Measurements from ENCODE around the gene FANCI. TPM values are rescaled to one million over a fixed set of nuclear protein-coding genes. Genes with fewer than 3 reads are reported as not detected.

The FANCI gene
- total RNA-seq, 1 donor from 2014 or later, result 28.6 TPM

DNA sequence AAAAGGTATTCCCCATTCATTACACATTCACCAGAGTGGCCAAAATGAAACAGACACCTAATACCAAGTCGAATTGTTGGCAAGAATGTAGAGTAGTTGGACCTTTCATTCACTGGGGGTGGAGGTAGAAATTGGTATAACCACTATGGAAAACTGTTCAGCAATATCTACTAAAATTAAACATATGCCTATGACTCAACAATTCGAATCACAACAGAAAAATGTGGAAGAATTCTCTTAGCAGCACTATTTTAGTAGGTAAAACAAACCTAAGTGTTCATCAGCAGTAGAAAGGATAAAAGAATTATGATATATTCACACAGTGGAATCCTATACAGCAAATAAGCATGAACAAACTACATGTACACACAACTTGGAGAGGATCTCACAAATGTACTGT lies 60.2 kb downstream of the FANCI start:
- no peak overlapping the region for H3K4me3 Mint-ChIP-seq (ENCODE audit: unreplicated experiment)
- H3K36me3 Mint-ChIP-seq (ENCODE audit: low read depth, unreplicated experiment), result peaks cover 12% of the 10 kb centered on the region
- DNase-seq (ENCODE audit: low spot score), result no peak
- no peaks in the 10 kb centered on the region for H3K27me3 Mint-ChIP-seq (ENCODE audit: unreplicated experiment)
- no peak overlapping the region for H3K27ac Mint-ChIP-seq (ENCODE audit: unreplicated experiment)
- no peak for TF ChIP-seq CTCF (IDR thresholded peaks at IDR 0.05; ENCODE audit: unreplicated experiment)
- no peaks in the 10 kb centered on the region for H3K4me1 Mint-ChIP-seq (ENCODE audit: unreplicated experiment)
- no peaks in the 10 kb centered on the region for H3K9me3 Mint-ChIP-seq (ENCODE audit: unreplicated experiment)

DNA sequence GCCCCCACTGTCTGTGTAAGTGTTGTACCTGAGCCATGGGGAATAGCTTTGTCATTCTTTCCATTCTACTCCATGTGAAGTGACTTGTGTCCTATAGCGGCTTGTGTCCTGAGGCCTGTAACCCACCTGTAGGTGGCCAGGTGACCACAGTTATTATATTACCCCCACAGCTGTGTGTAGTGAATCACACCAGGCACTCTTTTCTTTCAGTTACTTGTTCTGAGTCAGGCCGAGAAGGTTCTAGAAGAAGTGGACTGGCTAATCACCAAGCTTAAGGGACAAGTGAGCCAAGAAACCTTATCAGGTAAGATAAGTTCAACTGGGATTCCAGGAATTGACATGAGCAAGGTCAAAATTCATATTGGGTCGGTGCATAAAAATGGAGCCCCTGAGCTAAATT lies 61.6 kb downstream of the FANCI start:
- H3K4me1 Mint-ChIP-seq (ENCODE audit: unreplicated experiment), result no peaks in the 10 kb centered on the region
- H3K27me3 Mint-ChIP-seq (ENCODE audit: unreplicated experiment), result no peaks in the 10 kb centered on the region
- H3K4me3 Mint-ChIP-seq (ENCODE audit: unreplicated experiment), result no peak overlapping the region
- no peak overlapping the region for H3K27ac Mint-ChIP-seq (ENCODE audit: unreplicated experiment)
- TF ChIP-seq CTCF (IDR thresholded peaks at IDR 0.05; ENCODE audit: unreplicated experiment), result no peak
- no peak for DNase-seq (ENCODE audit: low spot score)
- peaks cover 10% of the 10 kb centered on the region for H3K36me3 Mint-ChIP-seq (ENCODE audit: low read depth, unreplicated experiment)
- no peaks in the 10 kb centered on the region for H3K9me3 Mint-ChIP-seq (ENCODE audit: unreplicated experiment)

DNA sequence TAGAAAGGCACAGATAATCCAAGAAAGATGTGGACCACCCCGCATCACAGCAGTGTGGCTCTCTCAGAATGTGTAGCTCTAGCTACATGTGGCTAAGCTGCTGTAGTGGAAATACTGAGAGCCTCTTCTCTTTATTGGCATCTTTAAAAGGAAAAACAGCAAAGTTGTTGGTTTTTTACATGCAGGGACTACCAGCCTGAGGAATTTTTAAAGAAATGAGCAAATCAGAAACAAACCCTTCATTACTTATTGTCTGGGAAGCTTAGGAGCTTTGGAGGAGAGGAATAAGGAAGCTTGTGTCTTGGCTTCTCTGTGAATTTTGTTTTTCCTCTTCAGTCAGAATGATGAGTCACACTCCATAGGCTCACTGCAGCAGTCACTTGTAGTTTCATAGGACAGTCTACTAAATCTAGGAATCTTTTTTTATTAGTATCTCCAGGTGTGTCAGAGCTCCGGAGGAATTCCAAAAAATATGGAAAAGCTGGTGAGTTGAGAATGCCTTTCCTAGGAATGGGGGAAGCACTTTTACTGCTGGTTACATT lies 63.3 kb downstream of the FANCI start:
- no peaks in the 10 kb centered on the region for H3K27me3 Mint-ChIP-seq (ENCODE audit: unreplicated experiment)
- H3K4me1 Mint-ChIP-seq (ENCODE audit: unreplicated experiment), result no peaks in the 10 kb centered on the region
- no peak for TF ChIP-seq CTCF (IDR thresholded peaks at IDR 0.05; ENCODE audit: unreplicated experiment)
- H3K4me3 Mint-ChIP-seq (ENCODE audit: unreplicated experiment), result no peak overlapping the region
- peaks cover 14% of the 10 kb centered on the region for H3K36me3 Mint-ChIP-seq (ENCODE audit: low read depth, unreplicated experiment)
- DNase-seq (ENCODE audit: low spot score), result no peak
- no peaks in the 10 kb centered on the region for H3K9me3 Mint-ChIP-seq (ENCODE audit: unreplicated experiment)
- no peak overlapping the region for H3K27ac Mint-ChIP-seq (ENCODE audit: unreplicated experiment)

- H3K36me3 Mint-ChIP-seq (ENCODE audit: low read depth, unreplicated experiment), result peaks cover 14% of the 10 kb centered on the region
- no peaks in the 10 kb centered on the region for H3K9me3 Mint-ChIP-seq (ENCODE audit: unreplicated experiment)
- no peak overlapping the region for H3K4me3 Mint-ChIP-seq (ENCODE audit: unreplicated experiment)
- no peak for DNase-seq (ENCODE audit: low spot score)
- no peaks in the 10 kb centered on the region for H3K4me1 Mint-ChIP-seq (ENCODE audit: unreplicated experiment)
- no peaks in the 10 kb centered on the region for H3K27me3 Mint-ChIP-seq (ENCODE audit: unreplicated experiment)
- H3K27ac Mint-ChIP-seq (ENCODE audit: unreplicated experiment), result no peak overlapping the region
- TF ChIP-seq CTCF (IDR thresholded peaks at IDR 0.05; ENCODE audit: unreplicated experiment), result no peak
These were observed 64.0 kb downstream of the FANCI start for GRCh38 chr15:89307791-89308190.

- Mint-ChIP-seq H3K27me3 (ENCODE audit: unreplicated experiment) (peaks cover 1% of the 10 kb centered on the region), H3K9me3 (ENCODE audit: unreplicated experiment) (no peaks in the 10 kb centered on the region), H3K27ac (ENCODE audit: unreplicated experiment) (no peak overlapping the region), H3K4me1 (ENCODE audit: unreplicated experiment) (no peaks in the 10 kb centered on the region), H3K4me3 (ENCODE audit: unreplicated experiment) (no peak overlapping the region), H3K36me3 (ENCODE audit: low read depth, unreplicated experiment) (peaks cover 14% of the 10 kb centered on the region)
- no peak for DNase-seq (ENCODE audit: low spot score)
- TF ChIP-seq CTCF (IDR thresholded peaks at IDR 0.05; ENCODE audit: unreplicated experiment), result no peak
These were observed 64.5 kb downstream of the FANCI start for GRCh38 chr15:89308236-89308635.
